ENCODE measurements around the gene LRRC8E.

The LRRC8E gene

DNA sequence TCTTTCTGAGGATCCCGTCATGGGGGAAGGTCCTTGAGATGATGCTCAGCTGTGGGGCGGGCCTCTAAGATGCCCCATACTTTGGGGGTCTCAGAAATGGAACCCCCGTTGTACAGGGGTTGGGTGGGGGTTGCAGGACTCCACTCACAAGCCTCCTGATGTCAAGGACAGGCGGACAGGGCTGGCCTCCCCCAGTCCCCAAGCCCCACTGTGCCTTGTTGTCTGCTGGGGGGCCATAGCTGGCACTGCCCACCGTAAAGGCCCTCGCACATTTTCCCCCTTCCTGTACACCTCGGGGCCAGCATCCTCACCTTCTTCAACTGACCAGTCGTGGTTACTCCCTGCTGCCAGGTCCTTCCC lies 34.5 kb downstream of the LRRC8E start:
- DNase-seq (ENCODE audit: low read depth), result no peak
- H3K4me3 ChIP-seq (ENCODE audit: low read depth, low read length), result no peak overlapping the region
- no peak for TF ChIP-seq CTCF (IDR thresholded peaks at IDR 0.05; ENCODE audit: low read depth, low read length, missing control alignments)

- no peak for DNase-seq (ENCODE audit: low read depth)
- H3K4me3 ChIP-seq (ENCODE audit: low read depth, low read length), result no peak overlapping the region
- TF ChIP-seq CTCF (IDR thresholded peaks at IDR 0.05; ENCODE audit: low read depth, low read length, missing control alignments), result no peak
Measured at GRCh38 chr19:7923295-7924191, 35.2 kb downstream of the LRRC8E start.

DNA sequence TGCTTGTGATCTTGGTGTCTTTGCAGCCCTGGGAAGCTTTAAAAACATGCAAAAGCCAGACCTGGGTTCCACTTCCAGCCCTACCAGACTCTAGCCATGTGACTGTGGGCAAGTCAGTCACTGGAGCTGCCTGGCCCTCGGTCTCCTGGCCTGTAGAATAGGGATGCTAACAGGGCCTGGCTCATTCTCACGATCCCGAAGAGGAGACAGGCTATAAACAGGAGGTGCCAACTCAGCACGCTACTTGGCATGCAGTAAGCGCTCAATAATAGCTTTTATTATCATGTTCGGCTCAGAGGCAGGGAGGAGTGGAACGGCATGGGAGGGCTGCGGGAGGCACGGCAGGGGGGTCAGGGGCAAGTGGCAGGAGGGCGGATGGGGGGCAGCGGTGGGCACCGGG lies 35.9 kb downstream of the LRRC8E start:
- no peak for DNase-seq (ENCODE audit: low read depth)
- no peak overlapping the region for H3K4me3 ChIP-seq (ENCODE audit: low read depth, low read length)
- no peak for TF ChIP-seq CTCF (IDR thresholded peaks at IDR 0.05; ENCODE audit: low read depth, low read length, missing control alignments)

DNA sequence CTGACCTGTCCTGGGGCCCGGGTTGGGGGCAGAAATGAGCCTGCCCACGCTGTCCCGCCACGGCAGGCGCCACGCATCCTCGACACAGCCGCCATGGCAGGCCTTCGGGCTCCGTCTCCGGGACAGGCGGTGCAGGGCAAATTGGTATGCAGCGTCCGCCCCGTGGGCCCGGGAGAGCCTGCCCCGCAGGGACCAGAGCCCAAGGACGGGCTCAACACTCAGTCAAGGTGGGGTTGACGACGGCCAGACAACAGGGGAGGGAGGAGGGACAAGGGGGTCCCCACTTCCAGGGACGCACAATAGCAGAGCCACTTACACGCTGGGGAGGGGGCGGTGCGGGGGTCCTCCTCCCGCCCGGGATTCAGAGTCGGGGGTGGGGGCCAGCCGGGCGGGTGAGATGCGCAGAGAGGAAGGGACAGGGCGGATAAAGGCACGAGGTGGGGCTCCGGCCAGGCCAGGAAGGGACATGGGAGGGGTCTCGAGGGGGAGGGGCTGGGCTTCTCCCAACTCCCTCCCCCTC lies 36.4 kb downstream of the LRRC8E start:
- no peak for DNase-seq (ENCODE audit: low read depth)
- H3K4me3 ChIP-seq (ENCODE audit: low read depth, low read length), result no peak overlapping the region
- no peak for TF ChIP-seq CTCF (IDR thresholded peaks at IDR 0.05; ENCODE audit: low read depth, low read length, missing control alignments)

DNA sequence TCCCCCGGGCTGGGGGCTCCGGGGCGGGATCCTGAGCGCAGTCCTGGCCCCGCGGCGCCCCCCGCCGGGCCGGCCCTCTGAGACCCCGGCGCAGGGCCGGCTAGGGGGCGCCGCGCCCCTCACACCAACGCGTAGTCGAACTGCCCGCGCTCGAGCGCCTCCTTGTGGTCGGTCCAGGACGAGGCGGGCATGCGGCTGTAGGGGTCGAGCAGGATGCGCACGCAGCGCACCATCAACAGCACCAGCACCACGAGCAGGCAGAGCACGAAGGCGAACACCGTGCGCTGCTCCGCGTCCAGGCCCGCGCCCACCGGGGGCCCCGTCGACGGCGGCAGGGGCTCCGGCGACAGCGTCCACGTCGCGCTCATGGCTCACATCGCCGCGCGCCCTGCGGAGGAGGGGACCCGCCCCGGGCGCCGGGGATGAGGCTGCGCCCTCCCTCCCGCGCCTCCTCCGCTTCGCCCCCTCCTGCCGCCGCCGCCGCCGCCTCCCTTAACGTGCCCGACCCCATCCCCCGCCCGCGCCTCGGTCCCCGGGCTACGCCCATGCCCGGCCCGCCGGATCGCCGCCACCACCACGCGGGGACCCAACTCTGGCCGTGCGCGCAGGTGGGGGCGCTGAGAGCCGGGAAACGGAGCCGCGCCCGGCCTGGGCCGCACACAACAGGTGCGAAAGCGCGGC lies 37.0 kb downstream of the LRRC8E start:
- peak; percentile 83 for TF ChIP-seq CTCF (IDR thresholded peaks at IDR 0.05; ENCODE audit: low read depth, low read length, missing control alignments)
- H3K4me3 ChIP-seq (ENCODE audit: low read depth, low read length), result peak overlapping the region; percentile 28; the same call in 1 of the 2 replicates
- no peak for DNase-seq (ENCODE audit: low read depth)

DNA sequence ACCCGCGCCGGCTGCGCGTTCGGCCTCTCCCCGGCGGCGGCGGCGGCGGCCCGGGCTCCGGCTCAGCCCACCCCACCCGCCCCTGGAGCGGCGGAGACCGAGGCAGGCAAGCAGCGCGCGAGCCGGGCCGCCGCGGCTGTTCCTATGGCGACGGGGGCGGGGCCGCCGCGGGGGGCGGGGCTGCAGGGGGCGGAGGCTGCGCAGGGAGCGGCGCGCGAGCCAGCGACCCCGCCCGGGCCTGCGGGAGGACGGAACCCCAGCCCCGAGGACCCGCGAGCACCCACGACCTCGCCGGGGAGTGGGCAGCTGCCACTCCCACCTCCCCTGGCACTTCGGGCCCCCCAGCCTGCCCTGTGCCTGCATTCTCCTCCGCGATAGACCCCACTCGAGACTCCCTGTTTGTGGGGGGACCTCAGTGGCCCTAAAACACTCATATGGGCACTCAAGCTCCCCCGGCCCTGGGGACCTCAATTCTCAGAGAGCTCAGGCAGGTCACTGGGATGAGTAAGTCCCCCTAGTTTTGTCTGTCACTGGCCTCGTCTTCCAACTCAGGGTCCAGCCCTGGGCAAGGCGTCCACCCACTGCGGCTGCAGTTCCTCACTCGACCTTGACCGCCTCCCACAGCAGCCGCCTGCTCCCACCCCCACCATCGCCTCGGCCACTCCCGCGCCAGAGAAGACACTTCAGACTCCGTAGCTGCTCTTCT lies 37.9 kb downstream of the LRRC8E start, which contains the start of gene CTXN1:
TSS of gene CTXN1 (minus strand) at position 115 of the 706 bp plus-strand sequence. CDS start 597 bp downstream, outside the sequence.
- DNase-seq (ENCODE audit: low read depth), result no peak
- H3K4me3 ChIP-seq (ENCODE audit: low read depth, low read length), result peak within 1 kb of the TSS; percentile 28; the same call in 1 of the 2 replicates
- no peak for TF ChIP-seq CTCF (IDR thresholded peaks at IDR 0.05; ENCODE audit: low read depth, low read length, missing control alignments)

All from GM12864 (cell line).